Epithelial cell of esophagus (primary cell): ENCODE data around the gene OTUB1.

Source experiments
- DNase-seq: peaks from one replicate; pipeline ENCODE4 v3.0.0; 2010; ENCODE audit warnings: low read depth
- H3K4me3 ChIP-seq: 2 replicates; pipeline ENCODE4 v1.5.1; 2011; ENCODE audit warnings: mild to moderate bottlenecking, low read length, control low read depth
- TF ChIP-seq, protein P1 (sequence below): IDR thresholded peaks from 2 replicates; pipeline ENCODE4 v1.5.1; 2011; ENCODE audit warnings: low read depth, mild to moderate bottlenecking, low read length, control low read depth, inconsistent platforms; ENCODE audit not compliant: insufficient read depth; ENCODE audit errors: missing control alignments

The OTUB1 gene

DNA sequence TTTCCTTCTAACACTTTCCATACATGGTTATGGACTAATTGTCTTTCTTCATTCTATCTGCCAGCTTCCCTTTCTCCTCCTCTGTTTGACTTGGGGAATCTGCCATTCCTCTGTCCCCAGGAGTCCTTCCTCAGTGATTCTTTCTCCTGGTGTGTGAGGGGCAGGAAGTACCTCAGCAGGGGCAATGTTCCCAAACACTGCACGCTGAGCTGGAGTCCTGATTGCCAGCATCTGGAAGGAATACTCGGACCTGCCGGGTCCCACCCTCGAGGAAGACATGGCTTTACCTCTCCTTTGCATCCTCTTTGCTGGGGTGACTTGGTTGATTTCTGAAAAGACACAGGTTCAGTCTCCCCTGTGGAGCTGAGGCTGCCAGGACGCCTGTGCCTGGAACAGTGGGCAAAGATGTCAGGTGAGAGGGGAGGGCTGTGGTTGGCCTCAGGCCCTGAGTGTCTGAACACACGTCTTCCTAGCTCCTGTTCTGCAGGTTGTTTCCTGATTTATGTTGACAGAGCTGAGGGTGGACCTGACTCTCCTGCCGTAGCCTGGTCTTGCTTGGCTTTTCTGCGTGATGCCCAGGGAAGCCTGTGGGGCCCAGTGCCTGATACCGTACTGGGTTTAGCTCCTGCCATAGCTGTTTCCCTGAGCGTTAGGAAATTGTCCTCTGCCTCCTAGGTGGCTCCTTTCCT is 7.5 kb upstream of the OTUB1 start:
- no peak for DNase-seq
- no peak overlapping the region for H3K4me3 ChIP-seq
- TF ChIP-seq, protein P1, sequence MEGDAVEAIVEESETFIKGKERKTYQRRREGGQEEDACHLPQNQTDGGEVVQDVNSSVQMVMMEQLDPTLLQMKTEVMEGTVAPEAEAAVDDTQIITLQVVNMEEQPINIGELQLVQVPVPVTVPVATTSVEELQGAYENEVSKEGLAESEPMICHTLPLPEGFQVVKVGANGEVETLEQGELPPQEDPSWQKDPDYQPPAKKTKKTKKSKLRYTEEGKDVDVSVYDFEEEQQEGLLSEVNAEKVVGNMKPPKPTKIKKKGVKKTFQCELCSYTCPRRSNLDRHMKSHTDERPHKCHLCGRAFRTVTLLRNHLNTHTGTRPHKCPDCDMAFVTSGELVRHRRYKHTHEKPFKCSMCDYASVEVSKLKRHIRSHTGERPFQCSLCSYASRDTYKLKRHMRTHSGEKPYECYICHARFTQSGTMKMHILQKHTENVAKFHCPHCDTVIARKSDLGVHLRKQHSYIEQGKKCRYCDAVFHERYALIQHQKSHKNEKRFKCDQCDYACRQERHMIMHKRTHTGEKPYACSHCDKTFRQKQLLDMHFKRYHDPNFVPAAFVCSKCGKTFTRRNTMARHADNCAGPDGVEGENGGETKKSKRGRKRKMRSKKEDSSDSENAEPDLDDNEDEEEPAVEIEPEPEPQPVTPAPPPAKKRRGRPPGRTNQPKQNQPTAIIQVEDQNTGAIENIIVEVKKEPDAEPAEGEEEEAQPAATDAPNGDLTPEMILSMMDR = no peak

GRCh38 chr11:63979426-63979825 is 6.8 kb upstream of the OTUB1 start:
- DNase-seq = no peak
- TF ChIP-seq, protein P1 = no peak
- H3K4me3 ChIP-seq = no peak overlapping the region

DNA sequence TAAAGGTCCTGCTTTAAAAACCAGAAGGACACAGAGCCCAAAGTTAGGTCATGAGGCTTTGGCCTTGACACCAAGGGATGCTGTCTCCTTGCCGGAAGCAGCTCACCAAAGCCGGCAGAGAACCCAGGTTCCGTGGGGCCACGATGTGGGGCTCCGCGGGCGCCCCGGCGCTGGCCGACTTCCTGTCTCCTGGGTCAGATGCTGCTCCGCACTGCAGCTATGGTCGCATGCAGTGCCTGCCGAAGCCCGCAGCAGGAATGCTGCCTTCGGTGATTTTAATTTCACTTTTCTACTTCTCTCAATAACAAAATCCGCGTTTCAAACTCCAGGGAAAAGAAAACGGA is 454 bp upstream of the OTUB1 start:
- TF ChIP-seq, protein P1 = no peak
- DNase-seq = no peak
- H3K4me3 ChIP-seq = peak overlapping the region; percentile 85

- TF ChIP-seq, protein P1 = no peak
- peak overlapping the region; percentile 85 for H3K4me3 ChIP-seq
- no peak for DNase-seq
Observed at GRCh38 chr11:63986932-63987513, 785 bp downstream of the OTUB1 start.

DNA sequence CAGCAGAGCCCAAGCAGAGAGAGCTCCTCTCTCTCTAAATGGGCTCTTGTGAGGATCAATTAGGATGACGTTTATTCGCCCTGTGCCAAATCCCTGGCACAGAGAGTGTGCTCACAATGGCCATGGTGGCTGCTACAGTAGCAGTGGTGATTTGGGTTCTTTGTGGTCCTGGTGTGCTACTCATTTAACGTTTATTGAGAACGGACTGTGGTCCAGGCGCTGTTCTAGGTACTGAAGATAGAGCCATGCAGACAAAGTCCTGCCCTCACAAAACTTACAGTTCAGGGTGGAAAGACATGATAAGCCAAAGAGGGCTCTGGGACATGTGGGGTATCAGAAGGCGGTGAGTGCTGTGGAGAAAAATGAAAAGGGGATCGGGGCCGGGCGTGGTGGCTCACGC is 5.3 kb downstream of the OTUB1 start:
- H3K4me3 ChIP-seq = no peak overlapping the region
- TF ChIP-seq, protein P1 = no peak
- DNase-seq = no peak

DNA sequence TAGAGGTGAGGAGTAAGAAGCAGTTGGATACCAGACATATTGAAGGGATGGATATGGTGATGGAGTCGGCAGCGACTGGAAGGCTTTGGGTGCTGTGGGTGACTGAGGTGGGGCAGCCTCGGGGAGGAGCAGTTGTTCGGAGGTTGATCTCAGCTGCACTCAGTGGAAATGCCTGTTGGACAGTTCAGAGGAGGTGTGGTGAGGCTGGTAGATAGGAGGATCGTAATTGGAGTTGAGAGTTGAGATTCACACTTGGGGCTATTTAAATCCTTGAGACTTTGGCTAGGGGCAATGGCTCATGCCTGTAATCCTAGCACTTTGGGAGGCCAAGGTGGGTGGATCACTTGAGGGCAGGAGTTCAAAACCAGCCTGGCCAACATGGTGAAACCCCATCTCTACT is 6.9 kb downstream of the OTUB1 start:
- TF ChIP-seq, protein P1 = no peak
- H3K4me3 ChIP-seq = no peak overlapping the region
- DNase-seq = no peak

- DNase-seq = no peak
- H3K4me3 ChIP-seq = no peak overlapping the region
- TF ChIP-seq, protein P1 = no peak
Observed at GRCh38 chr11:63993993-63994392, 7.8 kb downstream of the OTUB1 start.
